ENCODE measurements around the gene SCD5. TPM values are rescaled to one million over a fixed set of nuclear protein-coding genes. Genes with fewer than 3 reads are reported as not detected.

Gene SCD5
- total and polyA plus RNA-seq, 2 of the 8 experiments (the other 6 are each of a cell fraction or from before 2014, with no cell fraction given): 0.92 to 1.2 TPM

- peak; percentile 71 for TF ChIP-seq CHD7 (IDR thresholded peaks at IDR 0.05; ENCODE audit: insufficient replicate concordance, low read length)
- no peak for TF ChIP-seq SIN3A (conservative IDR thresholded peaks at IDR 0.05 in 1 of 2, IDR thresholded peaks at IDR 0.05 in 1 of 2; ENCODE audit: low read depth in 1 of 2, low read length in 2 of 2)
- peak; percentile 59; the same call in 1 of the 2 replicates for TF ChIP-seq SP1 (IDR thresholded peaks at IDR 0.05; ENCODE audit: low read depth, low read length)
- no peak for TF ChIP-seq CHD1 (IDR thresholded peaks at IDR 0.05; ENCODE audit: low read depth, low read length)
Observed at GRCh38 chr4:82811838-82812341, 13.3 kb upstream of the SCD5 start (continued).
